GM10266 (cell line): ENCODE data around the gene MSLN.
"Not testable (repeated sequence)": the region's sequence is repeated elsewhere in the genome, so short reads cannot be mapped to it uniquely, and the experiment has no call there.

Experiments
- DNase-seq: peaks from one replicate; pipeline ENCODE4 v3.0.0; 2012; ENCODE audit errors: extremely low spot score
- CTCF ChIP-seq: IDR thresholded peaks from 2 replicates; pipeline ENCODE4 v1.5.1; 2012; ENCODE audit warnings: mild to moderate bottlenecking, low read depth; ENCODE audit not compliant: control insufficient read depth, insufficient read depth; ENCODE audit errors: missing control alignments

MSLN gene

GRCh38 chr16:760545-761343 is at the start of gene MSLN:
Gene MSLN (plus strand): TSS chr16:760734. CDS start chr16:762681, 1,947 bp downstream.
- DNase-seq: no peak
- no peak for TF ChIP-seq CTCF

GRCh38 chr16:711084-711483 is 49.5 kb upstream of the MSLN start:
- DNase-seq: no peak
- TF ChIP-seq CTCF: no peak

- peak; percentile 95 for DNase-seq
- peak; percentile 95 for TF ChIP-seq CTCF
These were observed 48.8 kb upstream of the MSLN start for GRCh38 chr16:711548-712320.

GRCh38 chr16:712740-713250 is 47.7 kb upstream of the MSLN start:
- peak; percentile 38 for TF ChIP-seq CTCF
- DNase-seq: not testable (repeated sequence)

GRCh38 chr16:714079-714478 is 46.5 kb upstream of the MSLN start:
- DNase-seq: no peak
- TF ChIP-seq CTCF: no peak

GRCh38 chr16:714558-715476 is 45.7 kb upstream of the MSLN start, which contains the start of gene METRN:
Gene METRN (plus strand): TSS chr16:715118. CDS start chr16:715290, 172 bp downstream.
- DNase-seq: peak; percentile 98
- no peak for TF ChIP-seq CTCF
